Measurements from ENCODE around the gene ARL5B.
"Not testable (repeated sequence)": the region's sequence is repeated elsewhere in the genome, so short reads cannot be mapped to it uniquely, and the experiment has no call there.

The ARL5B gene

GRCh38 chr10:18659125-18659818 lies at the start of gene ARL5B:
Gene ARL5B (plus strand): TSS chr10:18659431. CDS start chr10:18659638, 207 bp downstream.
- peak; percentile 97 for DNase-seq (ENCODE audit: low spot score)

GRCh38 chr10:18610517-18610916 lies 48.7 kb upstream of the ARL5B start:
- no peak for DNase-seq (ENCODE audit: low spot score)

- DNase-seq (ENCODE audit: low spot score), result no peak
Observed at GRCh38 chr10:18611168-18611567, 48.1 kb upstream of the ARL5B start.

GRCh38 chr10:18615618-18616017 lies 43.6 kb upstream of the ARL5B start:
- DNase-seq (ENCODE audit: low spot score), result no peak

- no peak for DNase-seq (ENCODE audit: low spot score)
Observed at GRCh38 chr10:18616337-18616736, 42.9 kb upstream of the ARL5B start.

GRCh38 chr10:18619016-18619415 lies 40.2 kb upstream of the ARL5B start:
- DNase-seq (ENCODE audit: low spot score), result peak; percentile 86

GRCh38 chr10:18620856-18621255 lies 38.4 kb upstream of the ARL5B start:
- DNase-seq (ENCODE audit: low spot score), result no peak

GRCh38 chr10:18623671-18624070 lies 35.6 kb upstream of the ARL5B start:
- DNase-seq (ENCODE audit: low spot score), result not testable (repeated sequence)

GRCh38 chr10:18625886-18626285 lies 33.3 kb upstream of the ARL5B start:
- DNase-seq (ENCODE audit: low spot score), result no peak

GRCh38 chr10:18627452-18628018 lies 31.7 kb upstream of the ARL5B start:
- peak; percentile 5 for DNase-seq (ENCODE audit: low spot score)

GRCh38 chr10:18632500-18632899 lies 26.7 kb upstream of the ARL5B start:
- not testable (repeated sequence) for DNase-seq (ENCODE audit: low spot score)

GRCh38 chr10:18635995-18636394 lies 23.2 kb upstream of the ARL5B start:
- no peak for DNase-seq (ENCODE audit: low spot score)

- DNase-seq (ENCODE audit: low spot score), result not testable (repeated sequence)
Observed at GRCh38 chr10:18637400-18637799, 21.8 kb upstream of the ARL5B start.

- DNase-seq (ENCODE audit: low spot score), result not testable (repeated sequence)
Observed at GRCh38 chr10:18639719-18640118, 19.5 kb upstream of the ARL5B start.

- no peak for DNase-seq (ENCODE audit: low spot score)
Observed at GRCh38 chr10:18647151-18647550, 12.1 kb upstream of the ARL5B start.

GRCh38 chr10:18647945-18648344 lies 11.3 kb upstream of the ARL5B start:
- DNase-seq (ENCODE audit: low spot score), result no peak

- DNase-seq (ENCODE audit: low spot score), result no peak
Observed at GRCh38 chr10:18649364-18649959, 9.8 kb upstream of the ARL5B start.

GRCh38 chr10:18650404-18650997 lies 8.7 kb upstream of the ARL5B start:
- peak; percentile 5 for DNase-seq (ENCODE audit: low spot score)

- peak; percentile 91 for DNase-seq (ENCODE audit: low spot score)
Observed at GRCh38 chr10:18651324-18652007, 7.8 kb upstream of the ARL5B start, which contains the start of gene NSUN6. Gene NSUN6 (minus strand): TSS chr10:18651587. CDS start chr10:18651203, 384 bp downstream.

GRCh38 chr10:18653112-18653511 lies 6.1 kb upstream of the ARL5B start:
- DNase-seq (ENCODE audit: low spot score), result no peak

GRCh38 chr10:18656724-18657123 lies 2.5 kb upstream of the ARL5B start:
- DNase-seq (ENCODE audit: low spot score), result no peak
